Activated T-cell treated with anti-CD3 and anti-CD28 coated beads for 48 hours (primary cell): ENCODE data around the gene GNB2.
"Not testable (repeated sequence)": the region's sequence is repeated elsewhere in the genome, so short reads cannot be mapped to it uniquely, and the experiment has no call there.

Experiments
- DNase-seq: peaks from one replicate; pipeline ENCODE4 v3.0.0-alpha.2; 2020; ENCODE audit warnings: low read depth

Gene GNB2

DNA sequence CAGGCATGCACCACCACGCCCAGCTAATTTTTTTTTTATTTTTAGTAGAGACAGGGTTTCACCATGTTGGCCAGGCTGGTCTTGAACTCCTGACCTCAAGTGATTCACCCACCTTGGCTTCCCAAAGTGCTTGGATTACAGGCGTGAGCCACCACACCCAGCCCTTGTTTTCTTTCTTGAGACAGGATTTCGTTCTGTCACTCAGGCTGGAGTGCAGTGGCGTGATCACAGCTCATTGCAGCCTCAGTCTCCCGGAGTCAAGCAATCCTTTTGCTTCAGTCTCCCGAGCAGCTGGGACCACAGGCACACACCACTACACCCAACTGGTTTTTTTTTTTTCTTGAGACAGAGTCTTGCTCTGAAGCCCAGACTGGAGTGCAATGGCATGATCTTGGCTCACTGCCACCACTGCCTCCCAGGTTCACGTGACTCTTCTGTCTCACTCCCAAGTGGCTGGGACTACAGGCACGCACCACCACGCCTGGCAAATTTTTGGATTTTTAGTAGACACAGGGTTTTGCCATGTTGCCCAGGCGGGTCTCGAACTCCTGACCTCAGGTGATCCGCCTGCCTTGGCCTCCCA is 11.3 kb upstream of the GNB2 start:
- not testable (repeated sequence) for DNase-seq

DNA sequence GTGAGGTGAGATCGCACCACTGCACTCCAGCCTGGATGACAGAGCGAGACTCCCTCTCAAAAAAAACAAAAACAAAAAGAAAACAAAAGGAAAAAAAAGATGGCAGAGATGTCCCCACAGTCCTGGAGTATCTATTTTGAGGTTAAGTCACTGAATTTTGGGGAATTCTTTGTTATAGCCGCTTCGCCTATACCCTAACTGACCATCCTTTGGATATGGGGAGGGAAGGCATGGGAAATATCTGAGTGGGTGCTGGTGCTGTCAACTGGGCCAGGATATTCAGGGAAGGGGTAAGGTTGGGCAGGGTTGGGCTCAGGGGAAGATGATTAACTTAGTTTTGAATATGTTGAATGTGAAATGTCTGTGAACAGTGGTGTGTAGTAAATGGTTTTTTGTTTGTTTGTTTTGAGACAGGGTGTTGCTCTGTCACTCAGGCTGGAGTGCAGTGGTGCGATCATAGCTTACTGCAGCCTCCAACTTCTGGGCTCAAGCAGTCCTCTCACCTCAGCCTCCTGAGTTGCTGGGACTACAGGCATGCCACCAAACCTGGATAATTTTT is 8.3 kb upstream of the GNB2 start:
- DNase-seq: no peak

DNA sequence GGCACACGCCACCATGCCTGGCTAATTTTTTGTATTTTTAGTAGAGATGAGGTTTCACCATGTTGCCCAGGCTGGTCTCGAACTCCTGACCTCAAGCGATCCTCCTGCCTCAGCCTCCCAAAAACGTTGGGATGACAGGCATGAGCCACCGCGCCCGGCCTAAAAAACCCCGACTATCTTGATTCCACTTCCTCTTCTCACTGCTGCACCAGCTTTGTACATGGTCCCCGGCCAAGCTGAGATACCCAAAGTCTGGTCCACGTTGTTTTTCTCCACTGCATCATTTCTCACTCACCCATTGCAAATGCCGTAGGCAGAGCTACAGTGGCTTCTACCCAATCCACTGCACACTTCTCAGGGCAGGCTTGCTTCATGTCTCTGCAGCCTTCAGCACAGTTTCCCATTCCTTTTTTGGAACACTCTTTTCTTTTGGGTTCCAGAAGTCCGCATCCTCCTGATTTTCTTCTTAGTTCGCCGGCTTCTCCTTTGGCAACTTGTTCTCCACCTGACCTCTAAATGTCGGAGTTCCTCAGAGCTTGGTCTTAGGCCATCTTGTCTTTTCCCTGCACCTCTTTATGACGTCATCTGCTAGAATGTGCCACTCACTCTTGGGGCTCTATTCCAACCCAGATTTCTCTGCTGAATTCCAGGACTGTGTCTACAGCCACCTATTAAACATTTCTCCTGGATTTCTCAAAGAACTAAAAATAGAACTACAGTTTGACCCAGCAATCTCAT is 6.0 kb upstream of the GNB2 start:
- DNase-seq: no peak

DNA sequence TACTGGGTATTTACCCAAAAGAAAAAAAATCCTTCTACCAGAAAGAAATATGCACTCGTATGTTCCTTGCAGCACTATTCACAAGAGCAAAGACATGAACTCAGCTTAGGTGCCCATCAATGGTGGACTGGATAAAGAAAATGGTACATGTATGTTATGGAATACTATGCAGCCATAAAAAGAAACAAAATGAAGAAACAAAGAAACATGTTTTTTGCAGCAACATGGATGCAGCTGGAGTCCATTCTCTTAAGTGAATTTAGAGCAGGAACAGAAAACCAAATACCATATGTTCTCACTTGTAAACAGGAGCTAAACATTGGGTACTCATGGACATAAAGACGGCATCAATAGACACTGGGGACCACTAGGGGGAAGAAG is 5.5 kb upstream of the GNB2 start:
- no peak for DNase-seq

DNA sequence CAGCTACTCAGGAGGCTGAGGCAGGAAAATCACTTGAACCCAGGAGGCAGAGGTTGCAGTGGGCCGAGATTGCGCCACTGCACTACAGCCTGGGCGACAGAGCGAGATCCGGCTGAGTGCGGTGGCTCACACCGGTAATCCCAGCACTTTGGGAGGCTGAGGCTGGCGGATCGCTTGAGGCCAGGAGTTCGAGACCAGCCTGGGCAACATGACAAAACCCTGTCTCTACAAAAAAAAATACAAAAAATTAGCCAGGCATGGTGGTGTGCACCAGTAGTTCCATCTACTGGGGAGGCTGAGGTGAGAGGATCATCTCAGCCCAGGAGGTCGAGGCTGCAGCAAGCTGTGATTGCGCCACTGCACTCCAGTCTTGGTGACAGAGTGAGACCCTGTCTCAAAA is 4.4 kb upstream of the GNB2 start:
- not testable (repeated sequence) for DNase-seq

DNA sequence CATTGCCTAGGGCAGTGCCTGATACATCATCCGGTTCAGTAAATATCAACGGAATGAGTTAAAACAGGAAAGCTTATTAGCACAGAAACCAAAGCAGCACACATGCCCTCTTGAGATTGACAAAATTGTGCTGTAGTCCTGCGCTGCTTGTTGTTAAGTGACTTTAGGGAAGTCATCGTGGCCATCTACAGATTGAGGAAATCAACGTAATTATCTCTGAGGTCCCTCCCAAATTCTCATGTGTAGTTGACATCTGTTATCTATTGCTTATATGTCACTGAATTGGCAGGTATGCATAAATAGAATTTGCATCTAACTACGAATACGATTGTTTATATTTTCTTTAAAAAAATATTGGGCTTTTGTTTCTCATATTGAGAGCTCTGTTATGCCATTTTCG is 3.5 kb upstream of the GNB2 start:
- DNase-seq: no peak

DNA sequence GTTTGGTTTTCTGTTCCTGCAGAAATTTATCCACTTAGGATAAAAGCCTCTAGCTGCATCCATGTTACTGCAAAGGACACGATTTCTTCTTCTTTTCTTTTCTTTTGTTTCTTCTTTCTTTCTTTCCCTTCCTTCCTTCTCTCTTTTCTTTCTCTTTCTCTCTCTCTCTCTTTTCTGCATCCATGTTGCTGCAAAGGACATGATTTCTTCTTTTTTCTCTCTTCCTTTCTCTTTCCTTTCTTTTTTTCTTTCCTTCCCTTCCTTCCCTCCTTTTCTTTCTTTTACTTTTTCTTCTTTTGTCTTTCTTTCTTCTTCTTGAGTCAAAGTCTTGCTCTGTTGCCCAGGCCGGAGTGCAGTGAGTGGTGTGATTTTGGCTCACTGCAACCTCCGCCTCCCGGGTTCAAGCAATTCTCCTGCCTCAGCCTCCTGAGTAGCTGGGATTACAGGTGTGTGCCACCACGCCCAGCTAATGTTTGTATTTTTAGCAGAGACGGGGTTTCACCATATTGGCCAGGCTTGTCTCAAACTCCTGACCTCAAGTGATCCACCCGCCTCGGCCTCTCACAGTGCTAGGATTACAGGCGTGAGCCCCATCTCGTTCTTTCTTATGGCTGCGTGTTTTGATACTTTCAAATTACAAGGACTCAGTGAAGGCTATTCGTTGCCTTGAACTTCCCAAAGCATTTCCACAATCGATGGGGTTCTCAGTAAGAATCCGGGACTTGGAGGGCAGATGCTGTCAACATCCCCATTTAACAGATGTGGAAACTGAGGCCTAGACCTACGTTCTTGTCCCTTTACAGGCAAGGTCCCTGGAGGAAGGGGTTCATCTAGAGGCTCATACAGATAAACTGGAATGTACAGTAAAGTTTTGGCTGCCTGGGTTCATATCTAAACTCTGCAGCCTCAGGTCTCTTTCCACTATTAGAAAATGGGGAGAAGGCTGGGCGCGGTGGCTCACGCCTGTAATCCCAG is 1.9 kb upstream of the GNB2 start:
- no peak for DNase-seq

DNA sequence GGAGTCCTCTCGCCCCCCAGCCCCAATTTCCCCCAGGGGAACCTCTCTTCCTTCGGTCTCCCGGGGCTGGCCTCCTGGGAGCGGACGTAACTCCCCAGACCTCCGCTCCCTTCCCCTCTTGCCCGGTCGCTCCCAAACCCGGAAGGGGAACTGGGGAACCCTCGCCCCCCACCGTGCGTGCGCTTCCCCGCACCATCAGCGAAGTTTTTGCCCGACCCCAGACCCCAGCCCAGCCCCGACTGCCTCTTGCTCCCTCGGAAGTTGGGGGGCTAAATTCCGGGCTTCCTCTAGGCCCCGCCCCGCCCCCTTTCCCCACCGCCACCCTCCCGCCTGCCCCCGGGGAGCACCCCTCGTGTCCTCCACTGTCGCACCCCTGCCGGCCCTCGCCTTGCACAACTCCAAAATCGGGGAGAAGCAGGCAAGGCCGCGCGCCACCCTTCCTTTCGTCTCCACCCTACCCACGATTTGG is 436 bp downstream of the GNB2 start:
- DNase-seq: no peak

DNA sequence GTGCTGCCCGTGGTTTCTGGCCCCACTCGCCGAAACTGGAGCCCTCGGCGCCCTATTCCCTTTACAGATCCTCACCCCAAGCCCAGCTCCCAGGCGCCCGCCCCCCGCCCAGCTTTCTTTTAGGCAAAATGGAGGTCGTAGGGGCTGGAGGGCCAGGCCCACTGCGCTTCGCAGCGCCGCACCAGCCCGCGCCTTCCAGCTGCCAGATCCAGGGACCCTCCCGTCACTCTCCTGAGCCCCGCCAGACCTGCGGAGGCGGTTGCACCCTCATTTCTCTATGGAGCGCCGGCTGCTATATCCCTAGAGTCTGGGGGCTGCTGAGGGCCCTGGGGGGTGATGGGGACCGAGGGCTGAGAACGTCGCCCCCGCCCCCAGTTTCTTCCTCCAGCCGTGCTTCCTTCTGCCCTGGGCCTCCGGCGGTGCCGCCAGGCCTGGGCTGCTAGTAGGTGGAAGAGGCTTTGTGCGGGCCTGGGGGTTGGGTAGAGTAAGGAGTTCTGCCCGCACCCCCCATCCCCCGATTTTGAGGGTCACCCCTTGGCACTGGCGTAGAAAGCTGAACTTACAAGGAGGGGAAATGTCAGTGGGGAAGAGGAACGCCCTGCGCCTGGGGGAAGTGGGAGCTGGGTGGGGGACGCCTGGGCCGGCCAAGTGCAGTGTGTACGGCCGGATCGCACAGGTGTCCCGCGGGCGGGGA is 1.0 kb downstream of the GNB2 start:
- DNase-seq: no peak

DNA sequence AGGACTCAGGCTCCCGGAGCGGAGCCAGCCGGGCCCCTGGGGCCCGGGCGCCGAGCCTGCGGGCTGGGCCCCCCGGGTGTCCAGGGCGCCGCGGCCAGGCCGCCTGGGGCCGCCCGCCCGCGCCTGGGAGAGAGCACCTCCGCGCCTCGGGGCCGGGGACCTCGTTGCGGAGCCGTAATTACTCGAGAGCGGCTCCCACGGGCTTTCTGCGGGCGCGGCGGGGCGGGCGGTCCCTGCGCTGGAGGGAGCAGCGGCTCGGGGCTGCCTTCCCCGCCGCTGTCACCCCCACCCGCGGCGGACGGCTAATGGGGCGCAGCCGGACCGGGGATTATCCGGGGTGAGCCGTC is 1.5 kb downstream of the GNB2 start:
- DNase-seq: no peak

DNA sequence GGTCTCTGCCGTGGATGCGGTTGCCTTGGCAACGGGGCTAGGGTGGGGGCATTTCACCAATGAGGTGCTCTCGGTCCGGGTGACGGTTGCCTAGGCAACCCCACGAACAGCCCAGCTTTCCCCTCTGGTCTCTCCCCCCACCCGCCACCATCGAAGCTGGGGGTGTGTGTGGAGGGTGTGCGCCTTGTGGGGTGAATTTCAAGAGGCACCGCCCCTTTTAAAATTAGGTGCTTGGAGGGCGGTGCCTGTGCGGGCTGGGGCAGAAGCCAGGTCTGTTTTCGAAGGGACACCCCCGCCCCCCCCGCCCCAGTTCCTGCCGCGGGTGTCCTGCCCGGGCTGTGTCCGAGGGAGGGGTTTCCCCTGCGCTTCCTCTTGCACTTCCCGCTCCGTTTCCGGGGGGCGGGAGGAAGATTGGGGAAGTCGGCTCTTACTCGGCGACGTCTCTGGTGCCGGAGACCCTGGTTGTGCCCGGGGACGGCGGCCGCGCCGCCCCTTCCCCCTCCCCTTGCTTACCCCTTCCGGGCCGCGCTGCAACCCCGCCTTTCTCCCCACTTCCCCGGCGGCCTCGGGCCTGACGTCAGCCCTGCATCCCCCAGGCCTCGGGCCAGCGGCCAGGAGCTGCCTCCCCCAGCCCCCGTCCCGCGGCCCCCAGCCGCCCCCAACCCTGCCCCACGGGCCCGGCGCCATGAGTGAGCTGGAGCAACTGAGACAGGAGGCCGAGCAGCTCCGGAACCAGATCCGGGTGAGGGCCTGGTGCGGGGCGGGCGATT is 2.2 kb downstream of the GNB2 start:
- DNase-seq: peak; percentile 74

DNA sequence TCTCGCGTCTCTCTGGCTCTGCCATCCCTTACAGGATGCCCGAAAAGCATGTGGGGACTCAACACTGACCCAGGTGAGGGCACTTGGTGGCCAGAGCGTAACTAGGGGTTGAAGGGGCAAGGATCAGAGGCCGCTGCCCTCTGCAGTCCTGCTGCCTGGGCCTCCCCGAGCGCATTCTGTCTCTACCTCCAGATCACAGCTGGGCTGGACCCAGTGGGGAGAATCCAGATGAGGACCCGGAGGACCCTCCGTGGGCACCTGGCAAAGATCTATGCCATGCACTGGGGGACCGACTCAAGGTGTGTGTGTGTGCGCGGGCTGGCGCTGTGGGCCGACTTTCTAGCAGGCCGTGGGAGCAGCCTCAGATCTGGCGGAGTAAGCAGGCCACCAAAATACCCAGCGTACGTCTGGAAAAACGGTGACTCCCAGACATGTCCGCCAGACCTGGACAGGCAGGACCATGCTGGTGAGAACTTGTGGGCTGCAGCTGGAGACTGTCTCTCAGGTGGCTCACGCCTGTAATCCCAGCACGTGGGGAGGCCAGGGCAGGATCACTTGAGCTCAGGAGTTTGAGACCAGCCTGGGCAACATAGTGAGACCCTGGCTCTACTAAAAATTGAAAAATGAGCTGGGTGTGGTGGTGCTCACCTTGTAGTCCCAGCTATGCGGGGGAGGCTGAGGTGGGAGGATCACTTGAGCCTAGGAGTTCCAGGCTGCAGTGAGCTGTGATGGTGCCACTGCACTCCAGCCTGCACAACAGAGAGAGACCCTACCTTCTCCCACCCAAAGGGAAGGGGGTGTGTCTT is 3.2 kb downstream of the GNB2 start:
- no peak for DNase-seq

DNA sequence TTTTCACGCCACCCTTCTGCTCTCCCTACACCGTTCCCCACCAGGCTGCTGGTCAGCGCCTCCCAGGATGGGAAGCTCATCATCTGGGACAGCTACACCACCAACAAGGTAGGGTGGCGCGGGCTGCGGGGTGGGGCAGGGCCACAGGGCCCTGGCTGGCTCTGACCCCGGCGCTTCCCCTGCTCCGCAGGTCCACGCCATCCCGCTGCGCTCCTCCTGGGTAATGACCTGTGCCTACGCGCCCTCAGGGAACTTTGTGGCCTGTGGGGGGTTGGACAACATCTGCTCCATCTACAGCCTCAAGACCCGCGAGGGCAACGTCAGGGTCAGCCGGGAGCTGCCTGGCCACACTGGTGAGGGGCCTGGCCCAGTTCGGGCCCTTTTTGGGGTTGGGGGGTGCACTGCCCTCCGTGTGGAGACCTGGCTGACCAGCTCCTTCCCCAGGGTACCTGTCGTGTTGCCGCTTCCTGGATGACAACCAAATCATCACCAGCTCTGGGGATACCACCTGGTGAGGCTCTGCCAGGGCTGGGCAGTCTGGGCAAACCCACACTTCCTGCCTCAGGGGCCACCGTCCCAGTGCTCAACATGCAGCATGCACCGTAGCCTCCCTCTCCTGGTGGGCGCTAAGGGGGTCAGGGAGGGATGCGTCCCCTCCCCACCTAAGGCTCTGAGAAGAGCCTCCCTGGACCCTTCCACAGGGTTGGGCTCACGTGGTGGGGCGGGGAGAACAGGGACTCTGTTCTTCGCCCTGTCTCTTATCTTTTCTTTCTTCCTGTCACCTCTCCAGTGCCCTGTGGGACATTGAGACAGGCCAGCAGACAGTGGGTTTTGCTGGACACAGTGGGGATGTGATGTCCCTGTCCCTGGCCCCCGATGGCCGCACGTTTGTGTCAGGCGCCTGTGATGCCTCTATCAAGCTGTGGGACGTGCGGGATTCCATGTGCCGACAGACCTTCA is 4.0 kb downstream of the GNB2 start:
- no peak for DNase-seq

DNA sequence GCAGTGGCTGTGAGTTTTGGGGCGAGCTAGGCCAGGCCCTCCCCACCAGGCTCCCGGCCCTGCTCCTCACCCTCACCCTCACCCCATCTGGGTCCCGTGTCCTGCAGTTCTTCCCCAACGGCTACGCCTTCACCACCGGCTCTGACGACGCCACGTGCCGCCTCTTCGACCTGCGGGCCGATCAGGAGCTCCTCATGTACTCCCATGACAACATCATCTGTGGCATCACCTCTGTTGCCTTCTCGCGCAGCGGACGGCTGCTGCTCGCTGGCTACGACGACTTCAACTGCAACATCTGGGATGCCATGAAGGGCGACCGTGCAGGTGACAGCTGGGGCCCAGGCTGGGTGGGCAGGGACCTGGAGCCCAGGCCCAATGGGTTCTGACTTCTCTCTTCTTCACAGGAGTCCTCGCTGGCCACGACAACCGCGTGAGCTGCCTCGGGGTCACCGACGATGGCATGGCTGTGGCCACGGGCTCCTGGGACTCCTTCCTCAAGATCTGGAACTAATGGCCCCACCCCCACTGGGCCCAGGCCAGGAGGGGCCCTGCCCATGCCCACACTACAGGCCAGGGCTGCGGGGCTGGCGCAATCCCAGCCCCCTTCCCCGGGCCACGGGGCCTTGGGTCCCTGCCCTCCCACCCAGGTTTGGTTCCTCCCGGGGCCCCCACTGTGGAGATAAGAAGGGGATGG is 4.9 kb downstream of the GNB2 start:
- DNase-seq: no peak

DNA sequence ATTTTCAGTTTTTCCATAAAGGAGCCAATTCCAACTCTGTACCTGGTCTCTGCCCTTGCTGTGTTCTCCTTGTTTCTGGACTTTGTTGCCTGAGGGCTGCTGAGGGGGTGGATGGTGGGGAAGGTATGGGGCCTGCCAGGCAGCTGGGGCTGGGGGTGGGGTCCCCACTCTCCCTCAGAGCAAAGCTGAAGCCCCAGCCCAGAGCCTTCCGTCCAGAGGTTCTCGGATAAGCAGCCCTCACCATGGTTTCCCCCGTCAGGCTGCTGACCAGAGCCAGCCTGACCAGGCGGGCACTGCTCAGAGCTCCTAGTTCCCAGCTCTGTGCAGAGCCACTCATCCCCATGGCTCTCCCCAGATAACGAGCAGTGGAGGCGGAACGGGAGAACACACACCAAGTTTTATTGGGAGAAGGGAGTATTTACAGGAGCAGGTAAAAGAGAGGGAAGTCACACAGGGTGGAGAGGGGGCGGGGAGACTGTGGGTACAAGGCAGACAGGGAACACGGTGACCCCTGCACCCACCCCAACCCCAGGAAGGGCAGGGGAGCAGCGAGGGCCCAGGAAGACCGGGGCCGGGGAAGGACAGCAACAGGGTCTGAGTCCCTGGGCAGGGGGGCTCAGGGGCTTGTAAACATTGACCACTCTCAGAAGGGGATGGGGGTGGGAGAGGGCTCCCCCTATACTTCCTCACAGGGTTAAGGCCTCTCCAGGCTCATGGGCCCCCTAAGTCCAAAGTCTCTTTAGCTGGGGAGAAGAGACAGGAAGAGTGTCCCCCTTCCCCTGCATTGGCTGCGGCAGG is 5.8 kb downstream of the GNB2 start:
- DNase-seq: no peak

DNA sequence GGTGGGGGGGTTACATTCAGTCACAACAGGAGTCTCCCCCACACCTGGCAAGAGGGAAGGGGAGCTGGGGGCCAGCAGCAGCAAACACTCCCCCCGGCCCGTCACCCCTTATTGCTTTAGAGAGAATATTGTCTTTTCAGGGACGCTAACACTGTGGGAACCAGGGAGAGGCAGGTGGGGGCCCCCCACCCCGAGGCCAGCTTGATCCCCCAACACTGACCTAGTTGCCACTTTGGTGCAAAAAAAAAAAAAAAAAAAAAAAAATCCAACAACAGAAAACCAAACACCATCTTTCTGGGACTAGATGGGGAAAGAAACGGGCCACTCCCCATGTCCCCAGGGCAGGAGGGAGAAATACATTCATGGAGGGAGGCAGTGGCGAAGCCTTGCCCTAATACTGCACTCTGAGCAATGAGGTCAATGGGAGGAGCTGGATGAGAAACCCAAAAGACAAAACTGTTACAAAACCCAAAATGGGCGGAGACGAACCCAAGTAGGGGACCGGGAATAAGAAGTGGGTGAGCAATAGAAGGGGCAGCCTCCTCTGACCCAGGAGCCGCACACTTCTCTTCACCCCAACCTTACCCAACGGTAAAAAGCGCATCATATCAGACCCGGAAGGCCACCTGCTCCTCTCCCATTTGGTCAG is 6.5 kb downstream of the GNB2 start:
- no peak for DNase-seq

DNA sequence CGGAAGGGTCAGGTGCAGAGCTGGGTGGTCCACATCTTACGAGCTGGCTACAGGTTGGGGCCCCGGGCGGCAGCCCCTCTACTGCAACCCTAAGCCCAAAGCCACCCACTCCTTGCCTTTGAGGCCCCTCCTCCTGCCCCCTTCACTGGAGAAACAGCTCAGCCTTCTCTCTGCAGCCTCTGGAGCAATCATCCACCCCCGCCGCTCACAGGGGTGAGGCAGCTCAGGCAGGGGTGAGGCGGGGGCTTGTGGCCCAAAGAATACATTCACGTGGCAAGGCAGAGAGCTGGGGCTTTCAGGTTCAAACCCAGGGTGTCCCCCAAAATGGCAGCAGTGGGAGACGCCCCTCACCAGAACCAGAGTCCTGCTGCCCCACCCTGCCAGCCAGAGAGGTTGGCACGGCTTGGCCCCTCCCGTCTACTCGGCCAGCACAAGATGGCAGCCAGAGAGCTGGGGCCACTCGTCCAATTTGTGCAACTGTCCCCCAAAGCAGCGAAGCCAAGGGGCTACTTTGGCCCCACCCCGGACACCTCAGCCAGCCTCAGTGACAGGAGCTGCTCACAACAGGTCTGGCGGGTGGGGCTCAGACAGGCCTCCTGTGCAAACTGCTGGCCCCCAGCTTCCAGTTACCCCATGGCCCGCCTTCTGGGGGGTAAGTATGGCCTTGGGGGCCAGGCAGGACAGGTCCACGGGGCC is 7.2 kb downstream of the GNB2 start:
- no peak for DNase-seq
